ENCODE measurements around the gene PACS2.

PACS2 gene

GRCh38 chr14:105393151-105393550 lies 78.6 kb downstream of the PACS2 start:
- no peak for DNase-seq (ENCODE audit: low read depth)
- no peak overlapping the region for H3K4me3 ChIP-seq (ENCODE audit: low read depth, low read length)
- TF ChIP-seq CTCF (IDR thresholded peaks at IDR 0.05; ENCODE audit: low read depth, low read length) (no peak), MYC (IDR thresholded peaks at IDR 0.05; ENCODE audit: low read depth, low read length) (no peak), POLR2A (IDR thresholded peaks at IDR 0.05; ENCODE audit: extremely low read depth, insufficient read length) (no peak)
- TF ChIP-seq, protein P1, sequence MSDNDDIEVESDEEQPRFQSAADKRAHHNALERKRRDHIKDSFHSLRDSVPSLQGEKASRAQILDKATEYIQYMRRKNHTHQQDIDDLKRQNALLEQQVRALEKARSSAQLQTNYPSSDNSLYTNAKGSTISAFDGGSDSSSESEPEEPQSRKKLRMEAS (IDR thresholded peaks at IDR 0.05; ENCODE audit: low read depth, low read length) = no peak

DNA sequence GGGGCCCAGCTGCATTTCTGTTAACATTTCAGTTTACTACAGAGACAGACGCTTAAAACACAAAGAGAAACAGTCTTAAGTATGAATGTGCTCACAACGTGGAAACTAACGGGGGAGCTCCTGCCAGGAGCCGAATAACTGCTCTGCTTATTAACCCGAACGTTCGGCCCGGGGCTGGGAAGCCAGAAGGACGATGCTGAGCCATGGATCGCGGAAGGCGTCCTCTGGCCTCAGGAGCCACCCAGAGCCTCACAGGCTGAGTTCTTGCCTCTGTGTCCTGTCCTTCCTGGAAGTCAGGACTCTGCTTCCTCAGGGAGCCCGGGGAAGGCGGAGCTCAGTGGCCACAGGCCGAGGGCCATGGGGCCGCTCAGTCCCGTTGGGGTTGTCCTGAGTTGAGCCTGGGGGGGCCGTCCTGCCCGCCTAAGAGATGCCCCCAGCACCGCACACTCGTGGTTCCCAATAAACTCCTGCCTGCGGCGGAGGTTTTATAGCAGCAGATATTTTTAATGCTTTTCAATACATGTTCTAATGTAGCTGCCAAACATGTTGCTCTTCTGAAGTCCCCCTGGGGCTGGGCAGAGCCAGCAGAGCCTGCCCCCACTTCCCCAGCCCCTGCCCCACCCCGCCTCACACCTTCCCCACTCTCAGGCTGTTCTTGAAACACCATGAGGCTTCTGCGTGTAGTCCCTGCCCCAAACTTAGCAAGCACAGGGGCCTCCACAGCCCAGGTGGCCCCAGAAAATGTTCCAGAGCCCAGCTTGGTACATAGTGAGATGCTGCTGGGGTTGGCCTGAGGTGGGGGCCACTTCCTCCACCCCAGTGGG lies 80.4 kb downstream of the PACS2 start:
- TF ChIP-seq CTCF (IDR thresholded peaks at IDR 0.05; ENCODE audit: low read depth, low read length) (no peak), POLR2A (IDR thresholded peaks at IDR 0.05; ENCODE audit: extremely low read depth, insufficient read length) (no peak), MYC (IDR thresholded peaks at IDR 0.05; ENCODE audit: low read depth, low read length) (no peak)
- TF ChIP-seq, protein P1 (IDR thresholded peaks at IDR 0.05; ENCODE audit: low read depth, low read length) = no peak
- H3K4me3 ChIP-seq (ENCODE audit: low read depth, low read length) = no peak overlapping the region
- no peak for DNase-seq (ENCODE audit: low read depth)

DNA sequence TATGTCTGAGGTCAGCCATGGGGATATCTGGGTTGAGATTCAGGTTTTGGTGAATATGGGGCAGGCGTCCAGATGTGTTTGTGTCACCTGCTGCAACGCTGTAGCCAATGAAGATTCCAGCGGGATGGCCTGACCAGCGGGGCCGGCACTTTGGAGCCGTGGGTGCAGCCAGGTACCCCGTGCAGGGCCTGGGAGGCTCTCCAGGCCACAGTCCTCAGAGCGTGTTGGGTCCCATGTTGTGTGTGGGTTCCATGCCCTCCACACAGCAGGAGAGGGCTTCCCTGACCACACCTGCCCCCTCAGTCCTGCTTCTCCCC lies 80.9 kb downstream of the PACS2 start:
- TF ChIP-seq, protein P1 (IDR thresholded peaks at IDR 0.05; ENCODE audit: low read depth, low read length) = no peak
- TF ChIP-seq POLR2A (IDR thresholded peaks at IDR 0.05; ENCODE audit: extremely low read depth, insufficient read length) (no peak), CTCF (IDR thresholded peaks at IDR 0.05; ENCODE audit: low read depth, low read length) (no peak), MYC (IDR thresholded peaks at IDR 0.05; ENCODE audit: low read depth, low read length) (no peak)
- DNase-seq (ENCODE audit: low read depth) = no peak

DNA sequence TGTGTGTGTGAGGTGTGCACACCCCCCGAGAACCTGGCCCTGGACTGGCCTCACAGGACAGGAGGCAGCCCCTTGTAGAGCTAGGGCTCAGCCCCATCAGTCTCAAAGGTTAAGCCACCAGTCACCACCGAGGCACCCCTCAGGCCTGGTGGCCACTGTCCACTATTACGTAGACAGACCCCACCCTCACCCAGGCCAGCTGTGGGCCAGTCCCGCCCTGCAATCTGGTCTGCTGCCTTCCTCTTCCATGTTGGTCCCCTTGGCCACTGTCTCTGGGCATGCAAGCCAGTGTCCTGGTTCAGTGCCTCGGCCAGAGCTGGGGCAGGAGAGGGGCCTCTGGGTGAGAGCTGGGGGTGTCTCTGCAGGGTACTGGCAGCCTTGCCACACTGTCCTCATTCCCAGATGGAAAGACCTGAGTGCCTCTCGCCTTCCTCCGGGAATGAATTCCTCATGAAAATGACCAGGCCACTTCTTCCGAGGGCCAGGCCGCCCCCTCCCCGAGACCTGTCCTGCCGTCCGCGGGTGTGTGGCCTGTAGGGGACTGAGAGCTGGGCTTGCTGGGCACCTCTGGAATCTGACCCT lies 82.9 kb downstream of the PACS2 start:
- peak; percentile 28 for DNase-seq (ENCODE audit: low read depth)
- peak overlapping the region; percentile 12 for H3K4me3 ChIP-seq (ENCODE audit: low read depth, low read length)
- TF ChIP-seq, protein P1 (IDR thresholded peaks at IDR 0.05; ENCODE audit: low read depth, low read length) = no peak
- no peak for TF ChIP-seq MYC (IDR thresholded peaks at IDR 0.05; ENCODE audit: low read depth, low read length)
- no peak for TF ChIP-seq POLR2A (IDR thresholded peaks at IDR 0.05; ENCODE audit: extremely low read depth, insufficient read length)
- no peak for TF ChIP-seq CTCF (IDR thresholded peaks at IDR 0.05; ENCODE audit: low read depth, low read length)

More for the DNA sequence above, 80.9 kb downstream of the PACS2 start:
- H3K4me3 ChIP-seq (ENCODE audit: low read depth, low read length) = no peak overlapping the region

DNA sequence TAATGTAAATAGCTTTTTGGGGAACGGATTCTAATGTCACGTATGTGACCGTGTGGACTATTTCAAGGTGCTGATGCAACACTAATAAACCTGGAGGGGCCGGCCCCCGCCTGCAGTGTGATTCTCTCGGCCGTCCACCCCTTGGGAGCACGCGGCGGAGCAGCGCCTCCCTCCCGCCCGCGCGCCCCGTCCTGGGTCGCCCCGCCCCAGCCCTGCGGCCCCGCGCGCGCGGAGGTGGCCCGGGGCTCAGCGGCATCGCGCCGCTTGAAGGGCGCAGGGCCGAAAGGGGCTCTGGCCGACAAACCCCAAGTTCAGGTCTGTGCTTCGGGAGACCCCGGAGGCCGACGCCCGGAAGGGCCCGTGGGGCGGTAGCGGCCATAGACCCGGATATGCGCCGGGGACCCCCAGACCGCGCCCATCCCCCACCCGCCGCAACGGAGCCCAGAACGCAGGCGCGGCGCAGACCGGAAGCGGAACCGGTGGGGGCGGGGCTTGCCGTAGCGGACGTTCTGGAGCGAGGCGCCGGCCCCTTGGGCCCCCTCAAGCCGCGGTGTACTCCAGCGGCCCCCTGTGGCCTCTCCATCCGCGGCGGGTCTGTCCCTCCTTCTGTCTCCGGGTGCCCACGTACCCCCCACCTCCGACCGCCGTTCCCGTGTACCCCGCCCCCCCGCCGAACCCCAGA lies 83.6 kb downstream of the PACS2 start, which contains the start of gene TEX22:
TSS of gene TEX22 (plus strand) at position 495 of the 682 bp plus-strand sequence. CDS start 803 bp downstream, outside the sequence.
- peak within 1 kb of the TSS; percentile 69 for H3K4me3 ChIP-seq (ENCODE audit: low read depth, low read length)
- peak; percentile 70 for TF ChIP-seq POLR2A (IDR thresholded peaks at IDR 0.05; ENCODE audit: extremely low read depth, insufficient read length)
- TF ChIP-seq CTCF (IDR thresholded peaks at IDR 0.05; ENCODE audit: low read depth, low read length) = no peak
- TF ChIP-seq MYC (IDR thresholded peaks at IDR 0.05; ENCODE audit: low read depth, low read length) = peak; percentile 63; the same call in 1 of the 2 replicates
- TF ChIP-seq, protein P1 (IDR thresholded peaks at IDR 0.05; ENCODE audit: low read depth, low read length) = peak; percentile 70
- peak; percentile 92 for DNase-seq (ENCODE audit: low read depth)
